Epithelial cell of proximal tubule (primary cell): ENCODE measurements around the gene UGGT1. TPM values are rescaled to one million over a fixed set of nuclear protein-coding genes. Genes with fewer than 3 reads are reported as not detected.

Source experiments
- DNase-seq: peaks from one replicate; pipeline ENCODE4 v3.0.0-alpha.2; 2011; ENCODE audit warnings: low read depth
- H3K4me3 ChIP-seq: 2 replicates; pipeline ENCODE4 v1.5.1; 2011; ENCODE audit warnings: low read depth, mild to moderate bottlenecking, low read length
- total RNA-seq: library from RNA; depleted of rRNA; stranded (reverse); fragments of >200 nt; gene quantifications from 2 replicates; pipeline ENCODE4 v1.2.3, GENCODE V29; 2015
- TF ChIP-seq, protein P1 (sequence below): conservative IDR thresholded peaks from 2 replicates; pipeline ENCODE4 v1.5.1; 2012; ENCODE audit warnings: low read depth, mild to moderate bottlenecking, low read length

Gene UGGT1
- total RNA-seq, 1 donor from 2014 or later: 43.2 TPM

GRCh38 chr2:128237911-128238697 lies 147.1 kb downstream of the UGGT1 start:
- H3K4me3 ChIP-seq: no peak overlapping the region
- DNase-seq: no peak
- TF ChIP-seq, protein P1, sequence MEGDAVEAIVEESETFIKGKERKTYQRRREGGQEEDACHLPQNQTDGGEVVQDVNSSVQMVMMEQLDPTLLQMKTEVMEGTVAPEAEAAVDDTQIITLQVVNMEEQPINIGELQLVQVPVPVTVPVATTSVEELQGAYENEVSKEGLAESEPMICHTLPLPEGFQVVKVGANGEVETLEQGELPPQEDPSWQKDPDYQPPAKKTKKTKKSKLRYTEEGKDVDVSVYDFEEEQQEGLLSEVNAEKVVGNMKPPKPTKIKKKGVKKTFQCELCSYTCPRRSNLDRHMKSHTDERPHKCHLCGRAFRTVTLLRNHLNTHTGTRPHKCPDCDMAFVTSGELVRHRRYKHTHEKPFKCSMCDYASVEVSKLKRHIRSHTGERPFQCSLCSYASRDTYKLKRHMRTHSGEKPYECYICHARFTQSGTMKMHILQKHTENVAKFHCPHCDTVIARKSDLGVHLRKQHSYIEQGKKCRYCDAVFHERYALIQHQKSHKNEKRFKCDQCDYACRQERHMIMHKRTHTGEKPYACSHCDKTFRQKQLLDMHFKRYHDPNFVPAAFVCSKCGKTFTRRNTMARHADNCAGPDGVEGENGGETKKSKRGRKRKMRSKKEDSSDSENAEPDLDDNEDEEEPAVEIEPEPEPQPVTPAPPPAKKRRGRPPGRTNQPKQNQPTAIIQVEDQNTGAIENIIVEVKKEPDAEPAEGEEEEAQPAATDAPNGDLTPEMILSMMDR: no peak

DNA sequence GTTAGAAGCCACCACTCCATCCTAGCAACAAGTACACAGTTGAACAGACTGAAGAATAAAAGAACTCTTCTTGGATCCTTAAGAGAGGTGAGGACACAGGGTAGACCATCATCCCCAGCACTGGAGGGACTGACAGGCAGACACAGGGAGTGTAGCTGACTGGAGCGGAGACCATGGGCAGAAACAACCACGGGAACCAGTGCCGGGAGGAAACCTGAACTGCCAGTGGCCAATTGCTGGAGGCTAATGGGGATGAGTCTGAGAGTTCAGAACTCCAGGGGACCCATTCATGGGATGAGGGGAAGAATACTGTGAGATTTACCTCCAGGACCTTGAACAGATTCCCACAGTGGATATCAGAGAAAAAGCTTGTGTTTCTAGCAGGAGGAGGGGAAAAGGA lies 150.9 kb downstream of the UGGT1 start:
- H3K4me3 ChIP-seq: no peak overlapping the region
- no peak for DNase-seq
- TF ChIP-seq, protein P1: no peak

Other genes with a start within 250 kb of the UGGT1 start
- gene POLR2D, start 233.0 kb upstream of the UGGT1 start, total RNA-seq: 19.7 and 25.1 TPM in 2 replicates
- 10.7 and 14.0 TPM in 2 replicates for gene AMMECR1L, start 205.2 kb upstream of the UGGT1 start, total RNA-seq
- 8.8 and 10.8 TPM in 2 replicates for gene SAP130, start 63.1 kb upstream of the UGGT1 start, total RNA-seq
- 17.6 and 19.0 TPM in 2 replicates for gene HS6ST1, start 227.7 kb downstream of the UGGT1 start, total RNA-seq